ENCODE results near the gene AURKAIP1. TPM values are rescaled to one million over a fixed set of nuclear protein-coding genes. Genes with fewer than 3 reads are reported as not detected.

The AURKAIP1 gene
- total RNA-seq, 3 donors from 2014 or later: 150 to 180 (median 177) TPM

GRCh38 chr1:1336931-1337792 lies 37.8 kb downstream of the AURKAIP1 start:
- no peak overlapping the region for H3K4me3 ChIP-seq
- H3K4me1 ChIP-seq (ENCODE audit: low read depth): peaks cover 12% of the 10 kb centered on the region
- no peaks in the 10 kb centered on the region for H3K36me3 ChIP-seq (ENCODE audit: low read depth)
- intact Hi-C loops (cut with DNase I, micrococcal nuclease): no loop called here
- no peak for TF ChIP-seq CTCF (IDR thresholded peaks at IDR 0.05)
- DNase-seq: no peak
- no peaks in the 10 kb centered on the region for H3K9me3 ChIP-seq
- no peak for ATAC-seq

GRCh38 chr1:1336446-1336845 lies 38.6 kb downstream of the AURKAIP1 start:
- Histone ChIP-seq H3K36me3 (ENCODE audit: low read depth) (no peaks in the 10 kb centered on the region), H3K9me3 (no peaks in the 10 kb centered on the region), H3K4me3 (no peak overlapping the region), H3K4me1 (ENCODE audit: low read depth) (peaks cover 15% of the 10 kb centered on the region)
- intact Hi-C loops (cut with DNase I, micrococcal nuclease): no loop called here
- ATAC-seq (no peak), DNase-seq (no peak)
- no peak for TF ChIP-seq CTCF (IDR thresholded peaks at IDR 0.05)

GRCh38 chr1:1335792-1336248 lies 39.2 kb downstream of the AURKAIP1 start:
- Histone ChIP-seq H3K9me3 (no peaks in the 10 kb centered on the region), H3K4me1 (ENCODE audit: low read depth) (peaks cover 19% of the 10 kb centered on the region), H3K4me3 (no peak overlapping the region), H3K36me3 (ENCODE audit: low read depth) (no peaks in the 10 kb centered on the region)
- intact Hi-C loops (cut with DNase I, micrococcal nuclease): no loop called here
- DNase-seq (no peak), ATAC-seq (no peak)
- TF ChIP-seq CTCF (IDR thresholded peaks at IDR 0.05): no peak

- no peak for TF ChIP-seq CTCF (IDR thresholded peaks at IDR 0.05)
- Histone ChIP-seq H3K9me3 (no peaks in the 10 kb centered on the region), H3K4me1 (ENCODE audit: low read depth) (peaks cover 23% of the 10 kb centered on the region), H3K4me3 (no peak overlapping the region), H3K36me3 (ENCODE audit: low read depth) (no peaks in the 10 kb centered on the region)
- intact Hi-C loops (cut with DNase I, micrococcal nuclease): no loop called here
- DNase-seq: no peak
- ATAC-seq: no peak
Observed at GRCh38 chr1:1335283-1335682, 39.7 kb downstream of the AURKAIP1 start.

GRCh38 chr1:1334835-1335234 lies 40.2 kb downstream of the AURKAIP1 start:
- Histone ChIP-seq H3K36me3 (ENCODE audit: low read depth) (no peaks in the 10 kb centered on the region), H3K9me3 (no peaks in the 10 kb centered on the region), H3K4me1 (ENCODE audit: low read depth) (peaks cover 23% of the 10 kb centered on the region), H3K4me3 (no peak overlapping the region)
- ATAC-seq: no peak
- no peak for DNase-seq
- intact Hi-C loops (cut with DNase I, micrococcal nuclease): no loop called here
- TF ChIP-seq CTCF (IDR thresholded peaks at IDR 0.05): no peak
